Peyer's patch (tissue), 4 donors: ENCODE measurements around the gene CIP2A. TPM values are rescaled to one million over a fixed set of nuclear protein-coding genes. Genes with fewer than 3 reads are reported as not detected.

Experiments used
- DNase-seq, 3 donors: peaks; one replicate each; pipeline ENCODE4 v3.0.0-alpha.2; 2017 to 2019
- H3K27ac ChIP-seq, 4 donors: fragments of 200-600 bp; sonication (generic); one replicate each; pipeline ENCODE4 v1.5.1; 2016 to 2019
- H3K27me3 ChIP-seq, 2 donors: fragments of 200-600 bp; sonication (generic); one replicate each; pipeline ENCODE4 v1.5.1; 2019
- H3K36me3 ChIP-seq, 3 donors: fragments of 200-600 bp; sonication (generic); one replicate each; pipeline ENCODE4 v1.5.1; 2016 to 2019
- H3K4me1 ChIP-seq, 4 donors: fragments of 200-600 bp; sonication (generic); one replicate each; pipeline ENCODE4 v1.5.1; 2016 to 2019
- H3K4me3 ChIP-seq, 4 donors: fragments of 200-600 bp; sonication (generic); 1 replicate in 3 of 4; 2 replicates in 1 of 4; pipeline ENCODE4 v1.5.1; 2016 to 2019; ENCODE audit warnings: mild to moderate bottlenecking in 1 of 4
- H3K9me3 ChIP-seq, 4 donors: fragments of 200-600 bp; sonication (generic); one replicate each; pipeline ENCODE4 v1.5.1; 2016 to 2019; ENCODE audit warnings: mild to moderate bottlenecking in 1 of 4
- POLR2A ChIP-seq, 2 donors: fragments of 450-650 bp; IDR thresholded peaks; one replicate each; pipeline ENCODE4 v1.5.1; 2017; ENCODE audit warnings: antibody characterized with exemption in 2 of 2, mild to moderate bottlenecking in 2 of 2, moderate library complexity in 2 of 2
- total RNA-seq, 4 donors: library from RNA; depleted of rRNA; stranded (reverse); fragments of >200 nt; gene quantifications; one replicate each; pipeline ENCODE4 v1.1.0, GENCODE V29; 2016
- TF ChIP-seq, protein P1 (sequence below), 6 experiments: fragments of 450-650 bp in 4 of 6; fragments of 200-600 bp in 2 of 6; sonication (generic) in 1 of 6; IDR thresholded peaks; one replicate each; pipeline ENCODE4 v1.5.1; 2017 to 2019; ENCODE audit warnings: antibody characterized with exemption in 6 of 6, mild to moderate bottlenecking in 3 of 6, moderate library complexity in 1 of 6

The CIP2A gene
- total RNA-seq, 4 donors from 2014 or later, result 2.1 to 7.4 (median 4.5) TPM

- Histone ChIP-seq H3K9me3 (no peaks in the 10 kb centered on the region), H3K4me3 (no peak overlapping the region), H3K4me1 (no peaks in the 10 kb centered on the region), H3K27me3 (no peaks in the 10 kb centered on the region), H3K36me3 (no peaks in the 10 kb centered on the region), H3K27ac (no peak overlapping the region)
- no peak for DNase-seq
- no peak for TF ChIP-seq POLR2A (IDR thresholded peaks at IDR 0.05)
- TF ChIP-seq, protein P1, sequence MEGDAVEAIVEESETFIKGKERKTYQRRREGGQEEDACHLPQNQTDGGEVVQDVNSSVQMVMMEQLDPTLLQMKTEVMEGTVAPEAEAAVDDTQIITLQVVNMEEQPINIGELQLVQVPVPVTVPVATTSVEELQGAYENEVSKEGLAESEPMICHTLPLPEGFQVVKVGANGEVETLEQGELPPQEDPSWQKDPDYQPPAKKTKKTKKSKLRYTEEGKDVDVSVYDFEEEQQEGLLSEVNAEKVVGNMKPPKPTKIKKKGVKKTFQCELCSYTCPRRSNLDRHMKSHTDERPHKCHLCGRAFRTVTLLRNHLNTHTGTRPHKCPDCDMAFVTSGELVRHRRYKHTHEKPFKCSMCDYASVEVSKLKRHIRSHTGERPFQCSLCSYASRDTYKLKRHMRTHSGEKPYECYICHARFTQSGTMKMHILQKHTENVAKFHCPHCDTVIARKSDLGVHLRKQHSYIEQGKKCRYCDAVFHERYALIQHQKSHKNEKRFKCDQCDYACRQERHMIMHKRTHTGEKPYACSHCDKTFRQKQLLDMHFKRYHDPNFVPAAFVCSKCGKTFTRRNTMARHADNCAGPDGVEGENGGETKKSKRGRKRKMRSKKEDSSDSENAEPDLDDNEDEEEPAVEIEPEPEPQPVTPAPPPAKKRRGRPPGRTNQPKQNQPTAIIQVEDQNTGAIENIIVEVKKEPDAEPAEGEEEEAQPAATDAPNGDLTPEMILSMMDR (IDR thresholded peaks at IDR 0.05), result no peak
These were observed 51.2 kb downstream of the CIP2A start for GRCh38 chr3:108538083-108538482.

DNA sequence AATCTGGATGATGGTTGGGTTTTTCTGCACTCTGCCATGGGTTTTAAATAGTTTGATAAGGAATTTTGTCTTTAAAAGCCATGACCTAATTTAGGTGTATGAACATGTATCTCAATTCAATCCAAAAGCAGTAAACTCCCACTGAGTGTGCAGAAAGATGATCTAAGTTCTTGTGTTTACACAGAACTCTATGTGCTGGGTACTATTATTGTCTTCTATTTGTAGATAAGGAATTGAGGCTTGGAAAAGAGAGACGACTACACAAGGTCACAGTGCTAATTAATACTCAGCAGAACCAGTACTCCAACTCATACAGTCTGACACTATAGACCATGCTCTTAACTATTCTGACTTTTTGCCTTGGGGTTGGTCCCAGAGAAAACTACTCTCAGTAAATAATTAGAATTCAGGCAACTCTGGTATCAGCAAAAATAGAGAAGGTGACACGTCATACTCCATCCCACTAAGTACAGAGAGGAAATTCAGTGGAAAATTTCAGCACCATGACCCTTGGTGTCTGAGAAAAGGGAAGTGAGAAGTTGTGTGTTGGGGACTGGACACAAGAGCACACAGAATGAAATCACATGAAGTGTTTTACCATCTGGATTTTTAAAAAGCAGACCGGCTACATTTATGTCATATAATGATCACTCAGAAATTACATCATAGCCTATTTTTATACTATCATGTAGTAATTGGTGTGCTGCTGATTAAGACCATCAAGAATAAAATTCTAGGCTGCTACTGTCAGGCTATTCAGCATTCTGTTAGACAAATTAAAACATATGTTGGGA is 60.6 kb downstream of the CIP2A start:
- Histone ChIP-seq H3K9me3 (no peaks in the 10 kb centered on the region), H3K27me3 (no peaks in the 10 kb centered on the region), H3K27ac (no peak overlapping the region), H3K4me1 (no peaks in the 10 kb centered on the region), H3K4me3 (no peak overlapping the region), H3K36me3 (no peaks in the 10 kb centered on the region)
- DNase-seq, result no peak
- TF ChIP-seq POLR2A (IDR thresholded peaks at IDR 0.05), result no peak
- TF ChIP-seq, protein P1 (IDR thresholded peaks at IDR 0.05), result no peak

- H3K9me3 ChIP-seq, result no peaks in the 10 kb centered on the region
- H3K27me3 ChIP-seq, result no peaks in the 10 kb centered on the region
- TF ChIP-seq, protein P1 (IDR thresholded peaks at IDR 0.05), result no peak
- TF ChIP-seq POLR2A (IDR thresholded peaks at IDR 0.05), result no peak
- no peak overlapping the region for H3K27ac ChIP-seq
- H3K4me3 ChIP-seq, result no peak overlapping the region
- H3K4me1 ChIP-seq, result no peaks in the 10 kb centered on the region
- DNase-seq, result no peak
- no peaks in the 10 kb centered on the region for H3K36me3 ChIP-seq
These were observed 61.4 kb downstream of the CIP2A start for GRCh38 chr3:108527817-108528216.

DNA sequence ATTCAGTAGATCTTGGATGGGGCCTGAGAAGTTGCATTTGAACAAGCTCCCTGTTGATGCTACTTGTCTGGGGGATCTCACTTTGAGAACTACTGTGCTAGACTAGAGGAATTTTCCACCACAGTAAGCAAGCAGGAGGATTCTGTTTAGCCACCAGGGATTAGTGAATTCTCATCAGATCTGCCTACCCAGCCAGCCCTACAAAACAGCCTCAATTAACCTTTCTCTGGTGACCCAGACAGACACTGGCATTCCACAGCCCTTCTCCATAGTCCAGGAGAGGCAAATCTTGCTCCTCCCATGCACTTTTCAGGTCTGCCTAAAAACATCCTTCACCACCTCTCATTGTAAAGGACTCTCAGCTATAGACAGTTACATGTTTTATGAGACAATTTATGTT is 62.1 kb downstream of the CIP2A start:
- H3K9me3 ChIP-seq, result no peaks in the 10 kb centered on the region
- DNase-seq, result no peak
- no peak overlapping the region for H3K27ac ChIP-seq
- no peaks in the 10 kb centered on the region for H3K27me3 ChIP-seq
- H3K4me3 ChIP-seq, result no peak overlapping the region
- no peaks in the 10 kb centered on the region for H3K36me3 ChIP-seq
- no peaks in the 10 kb centered on the region for H3K4me1 ChIP-seq
- no peak for TF ChIP-seq POLR2A (IDR thresholded peaks at IDR 0.05)
- TF ChIP-seq, protein P1 (IDR thresholded peaks at IDR 0.05), result no peak

DNA sequence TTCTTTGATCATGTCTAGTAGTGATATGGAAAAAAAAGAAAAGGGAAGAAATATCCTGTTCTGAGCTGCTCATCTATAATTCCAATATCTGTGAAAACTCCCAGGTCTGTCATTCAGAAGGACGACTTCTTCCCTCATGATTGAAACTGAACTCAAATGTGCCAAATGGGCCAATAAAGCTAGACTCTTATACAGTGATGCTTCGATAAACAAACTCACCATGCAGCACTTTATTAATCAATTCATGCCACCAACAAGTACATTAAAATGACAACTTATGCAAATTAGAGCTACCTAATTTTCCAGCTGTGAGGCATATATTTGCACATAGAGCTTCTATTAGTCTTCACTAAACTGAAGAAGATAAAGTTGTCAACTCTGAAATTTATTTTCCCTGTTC is 63.3 kb downstream of the CIP2A start:
- Histone ChIP-seq H3K36me3 (no peaks in the 10 kb centered on the region), H3K9me3 (no peaks in the 10 kb centered on the region), H3K4me1 (no peaks in the 10 kb centered on the region), H3K27ac (no peak overlapping the region), H3K4me3 (no peak overlapping the region), H3K27me3 (no peaks in the 10 kb centered on the region)
- TF ChIP-seq, protein P1 (IDR thresholded peaks at IDR 0.05), result no peak
- no peak for TF ChIP-seq POLR2A (IDR thresholded peaks at IDR 0.05)
- DNase-seq, result no peak
